ENCODE data around the gene PPEF2. TPM values are rescaled to one million over a fixed set of nuclear protein-coding genes. Genes with fewer than 3 reads are reported as not detected.

The PPEF2 gene
- total and polyA plus RNA-seq, 10 of the 15 experiments (the other 5 are each of a cell fraction or from before 2014, with no cell fraction given) = not detected

GRCh38 chr4:75902352-75902751, at the start of gene PPEF2 (continued):
- TF ChIP-seq ZBTB11 (CRISPR knock-in tag; IDR thresholded peaks at IDR 0.05) (no peak), ZNF592 (IDR thresholded peaks at IDR 0.05) (no peak), FOXM1 (IDR thresholded peaks at IDR 0.05; ENCODE audit: low read depth, low read length) (no peak)

GRCh38 chr4:75950213-75950815, 48.1 kb upstream of the PPEF2 start:
- no peaks in the 10 kb centered on the region for H4K20me1 ChIP-seq (ENCODE audit: control insufficient read depth, insufficient read depth)
- H3K27ac ChIP-seq (ENCODE audit: control insufficient read depth, insufficient read depth) = no peak overlapping the region
- no peaks in the 10 kb centered on the region for H3K79me2 ChIP-seq (ENCODE audit: control insufficient read depth, insufficient read depth, low read length)
- no peak for FAIRE-seq
- H3K4me1 ChIP-seq (ENCODE audit: control insufficient read depth, insufficient read depth, low read length) = peaks cover 9% of the 10 kb centered on the region
- CTCF ChIA-PET = no interaction called here
- RAD21 ChIA-PET (ENCODE audit: unreplicated experiment) = no interaction called here
- no peaks in the 10 kb centered on the region for H3K27me3 ChIP-seq (replicated peaks in 1 of 2; ENCODE audit: control insufficient read depth in 2 of 2, insufficient read depth in 2 of 2, low read length in 1 of 2)
- SMC1A ChIA-PET (ENCODE audit: uncharacterized antibody, unreplicated experiment) = interaction anchor here (0.6 to 0.8 kb wide), 2 partner anchors 35 to 1961 kb away, joined by 3 to 4 read pairs; no protein-coding TSS in a partner anchor
- DNase-seq (ENCODE audit: low read depth, low spot score) = no peak
- no peaks in the 10 kb centered on the region for H3K9me3 ChIP-seq (replicated peaks; ENCODE audit: control insufficient read depth, insufficient read depth, low read length)
- intact Hi-C loops (cut with micrococcal nuclease; ENCODE audit: unreplicated experiment) (no loop called here), in situ Hi-C loops (cut with MboI) (no loop called here)
- no peak overlapping the region for H3K4me2 ChIP-seq (ENCODE audit: control insufficient read depth, insufficient read depth)
- WGBS (ENCODE audit: insufficient coverage, insufficient replicate concordance, low lambda C conversion rate, missing lambda C conversion rate) = 77% methylated on average over 3 of the region's 3 CpGs
- H3K9ac ChIP-seq (ENCODE audit: control insufficient read depth, insufficient read depth, low read length) = no peak overlapping the region
- POLR2A ChIA-PET = interaction anchor here (0.7 kb wide), 1 partner anchor 226 kb away, joined by 4 read pairs; the partner anchor contains the start of gene USO1
- BruUV-seq (replicated peaks) = no TSS peak
- peaks cover 0 to 32% of the 10 kb centered on the region in 2 experiments for H3K36me3 ChIP-seq (ENCODE audit: control insufficient read depth in 2 of 2, insufficient read depth in 2 of 2, low read length in 1 of 2)
- H2AFZ ChIP-seq (ENCODE audit: control insufficient read depth, low read depth, low read length) = no peak overlapping the region
- no peak for ATAC-seq
- no peak overlapping the region for H3K4me3 ChIP-seq
- no peak for TF ChIP-seq IRF4 (IDR thresholded peaks at IDR 0.05; ENCODE audit: low read depth, low read length)
- no peak for TF ChIP-seq BHLHE40 (IDR thresholded peaks at IDR 0.05; ENCODE audit: borderline replicate concordance in 1 of 2, low read depth in 2 of 2, low read length in 1 of 2)
- no peak for TF ChIP-seq NR2C1 (IDR thresholded peaks at IDR 0.05)
- no peak for TF ChIP-seq CEBPB (IDR thresholded peaks at IDR 0.05; ENCODE audit: borderline replicate concordance in 1 of 2, low read depth in 2 of 2, low read length in 2 of 2)
- no peak for TF ChIP-seq SRF (IDR thresholded peaks at IDR 0.05; ENCODE audit: low read depth in 2 of 2, low read length in 2 of 2)
- no peak for TF ChIP-seq ZNF687 (IDR thresholded peaks at IDR 0.05)

Data from GM12878 (cell line).